GM20431 (cell line): ENCODE measurements around the gene SPATA13.
"Not testable (repeated sequence)": the region's sequence is repeated elsewhere in the genome, so short reads cannot be mapped to it uniquely, and the experiment has no call there.

Experiments used
- in situ Hi-C: fragments of 300-500 bp; cut with MseI, MboI; formaldehyde crosslinking; loops from one replicate; pipeline ENCODE4 v1.15.0; 2020; ENCODE audit warnings: low sequenced_read_pairs; ENCODE audit not compliant: unreplicated experiment

Gene SPATA13

GRCh38 chr13:24290280-24290932, 129.9 kb downstream of the SPATA13 start:
- in situ Hi-C loops, result no loop called here

- in situ Hi-C loops, result no loop called here
Measured at GRCh38 chr13:24292481-24292880, 132.0 kb downstream of the SPATA13 start.

- in situ Hi-C loops, result no loop called here
Measured at GRCh38 chr13:24293746-24294145, 133.2 kb downstream of the SPATA13 start.

- in situ Hi-C loops, result no loop called here
Measured at GRCh38 chr13:24299488-24300114, 139.1 kb downstream of the SPATA13 start.

- in situ Hi-C loops, result no loop called here
Measured at GRCh38 chr13:24301434-24301833, 140.9 kb downstream of the SPATA13 start.

- in situ Hi-C loops, result no loop called here
Measured at GRCh38 chr13:24301911-24302310, 141.4 kb downstream of the SPATA13 start.

- in situ Hi-C loops, result no loop called here
Measured at GRCh38 chr13:24304620-24305019, 144.1 kb downstream of the SPATA13 start.

GRCh38 chr13:24306632-24307031, 146.1 kb downstream of the SPATA13 start:
- in situ Hi-C loops, result no loop called here

- in situ Hi-C loops, result no loop called here
Measured at GRCh38 chr13:24307211-24308067, 146.9 kb downstream of the SPATA13 start.

GRCh38 chr13:24308068-24308445, 147.5 kb downstream of the SPATA13 start:
- in situ Hi-C loops, result no loop called here

- in situ Hi-C loops, result no loop called here
Measured at GRCh38 chr13:24308488-24309020, 148.0 kb downstream of the SPATA13 start.

GRCh38 chr13:24309300-24309699, 148.8 kb downstream of the SPATA13 start, which contains the start of gene C1QTNF9:
C1QTNF9 (plus strand) TSS chr13:24309580; CDS start chr13:24316004, 6,424 bp downstream.
- in situ Hi-C loops, result not testable (repeated sequence)

- in situ Hi-C loops, result no loop called here
Measured at GRCh38 chr13:24313439-24313838, 152.9 kb downstream of the SPATA13 start.

GRCh38 chr13:24317835-24318234, 157.3 kb downstream of the SPATA13 start:
- in situ Hi-C loops, result not testable (repeated sequence)

- in situ Hi-C loops, result not testable (repeated sequence)
Measured at GRCh38 chr13:24318878-24319277, 158.4 kb downstream of the SPATA13 start.

- in situ Hi-C loops, result not testable (repeated sequence)
Measured at GRCh38 chr13:24319641-24320040, 159.1 kb downstream of the SPATA13 start.

GRCh38 chr13:24321416-24321815, 160.9 kb downstream of the SPATA13 start:
- in situ Hi-C loops, result not testable (repeated sequence)

- in situ Hi-C loops, result not testable (repeated sequence)
Measured at GRCh38 chr13:24322470-24322869, 161.9 kb downstream of the SPATA13 start.

- in situ Hi-C loops, result no loop called here
Measured at GRCh38 chr13:24323036-24323738, 162.7 kb downstream of the SPATA13 start.

GRCh38 chr13:24323739-24324075, 163.2 kb downstream of the SPATA13 start:
- in situ Hi-C loops, result no loop called here
